Activated CD8-positive, alpha-beta T cell treated with anti-CD3 and anti-CD28 coated beads for 36 hours (primary cell): ENCODE data around the gene SHROOM2. TPM values are rescaled to one million over a fixed set of nuclear protein-coding genes. Genes with fewer than 3 reads are reported as not detected.

Experiments used
- ATAC-seq: fragments of 200-7000 bp; cut with Tn5 transposase; one replicate; pipeline ENCODE4 v1.10.0; 2021; ENCODE audit warnings: mild to moderate bottlenecking, moderate library complexity
- CTCF ChIA-PET: fragments of 350-600 bp; sonication (Branson Sonifier 250); formaldehyde crosslinking; loops from one replicate; lab custom pipeline; 2021; ENCODE audit warnings: antibody characterized with exemption; lab: Charles Lee
- POLR2A ChIA-PET: fragments of 350-600 bp; sonication (Branson Sonifier 250); formaldehyde crosslinking; loops from one replicate; lab custom pipeline; 2021; ENCODE audit warnings: antibody characterized with exemption; lab: Charles Lee
- DNase-seq: peaks from one replicate; pipeline ENCODE4 v3.0.0-alpha.2; 2020
- H3K27ac Mint-ChIP-seq: one replicate; pipeline ENCODE4 v1.8.0; 2021; ENCODE audit warnings: mild to moderate bottlenecking, mixed read lengths
- H3K27me3 Mint-ChIP-seq: one replicate; pipeline ENCODE4 v1.8.0; 2021; ENCODE audit warnings: mixed read lengths
- H3K36me3 Mint-ChIP-seq: one replicate; pipeline ENCODE4 v1.8.0; 2021; ENCODE audit warnings: low read depth, mixed read lengths
- H3K4me1 Mint-ChIP-seq: one replicate; pipeline ENCODE4 v1.8.0; 2021; ENCODE audit warnings: low read depth, mixed read lengths
- H3K4me3 Mint-ChIP-seq: one replicate; pipeline ENCODE4 v1.8.0; 2021; ENCODE audit warnings: mild to moderate bottlenecking, moderate library complexity, mixed read lengths
- H3K9me3 Mint-ChIP-seq: one replicate; pipeline ENCODE4 v1.8.0; 2021; ENCODE audit warnings: mixed read lengths
- CTCF ChIP-seq: fragments of 200-600 bp; IDR thresholded peaks from one replicate; pipeline ENCODE4 v1.8.0; 2022; ENCODE audit warnings: antibody characterized with exemption, mild to moderate bottlenecking
- intact Hi-C: fragments of 100-400 bp; cut with micrococcal nuclease; formaldehyde crosslinking; loops from one replicate; pipeline ENCODE4 v1.10.0; 2022
- total RNA-seq, 2 experiments: library from RNA; stranded (reverse); gene quantifications; one replicate each; pipeline ENCODE4 v1.2.3, GENCODE V29; 2021

SHROOM2 gene
- total RNA-seq, 2 experiments from 2014 or later, result not detected

GRCh38 chrX:9821572-9821971, 35.3 kb downstream of the SHROOM2 start:
- CTCF ChIA-PET, result no interaction called here

GRCh38 chrX:9824554-9824953, 38.3 kb downstream of the SHROOM2 start:
- no peaks in the 10 kb centered on the region for H3K9me3 Mint-ChIP-seq
- intact Hi-C loops, result no loop called here
- CTCF ChIA-PET, result no interaction called here
- no peak for ATAC-seq
- H3K27me3 Mint-ChIP-seq, result peaks cover 9% of the 10 kb centered on the region
- H3K27ac Mint-ChIP-seq, result no peak overlapping the region
- no peaks in the 10 kb centered on the region for H3K36me3 Mint-ChIP-seq
- POLR2A ChIA-PET, result no interaction called here
- H3K4me1 Mint-ChIP-seq, result peaks cover 3% of the 10 kb centered on the region
- no peak for DNase-seq
- no peak overlapping the region for H3K4me3 Mint-ChIP-seq
- no peak for TF ChIP-seq CTCF

More at GRCh38 chrX:9821572-9821971, 35.3 kb downstream of the SHROOM2 start:
- no peak overlapping the region for H3K4me3 Mint-ChIP-seq
- DNase-seq (no peak), ATAC-seq (no peak)
- no peaks in the 10 kb centered on the region for H3K4me1 Mint-ChIP-seq
- no peaks in the 10 kb centered on the region for H3K36me3 Mint-ChIP-seq
- no peak for TF ChIP-seq CTCF
- POLR2A ChIA-PET, result no interaction called here
- intact Hi-C loops, result no loop called here
- H3K27me3 Mint-ChIP-seq, result peaks cover 10% of the 10 kb centered on the region
- H3K9me3 Mint-ChIP-seq, result no peaks in the 10 kb centered on the region
- H3K27ac Mint-ChIP-seq, result no peak overlapping the region

GRCh38 chrX:9825129-9825790, 39.0 kb downstream of the SHROOM2 start:
- no peak for DNase-seq
- ATAC-seq, result no peak
- Mint-ChIP-seq H3K4me1 (peaks cover 8% of the 10 kb centered on the region), H3K27ac (no peak overlapping the region), H3K4me3 (no peak overlapping the region), H3K9me3 (no peaks in the 10 kb centered on the region), H3K27me3 (peaks cover 9% of the 10 kb centered on the region), H3K36me3 (no peaks in the 10 kb centered on the region)
- intact Hi-C loops, result no loop called here
- ChIA-PET CTCF (no interaction called here), POLR2A (no interaction called here)
- TF ChIP-seq CTCF, result no peak

- DNase-seq (no peak), ATAC-seq (no peak)
- Mint-ChIP-seq H3K27me3 (peaks cover 9% of the 10 kb centered on the region), H3K4me1 (peaks cover 8% of the 10 kb centered on the region), H3K4me3 (no peak overlapping the region), H3K9me3 (no peaks in the 10 kb centered on the region), H3K27ac (no peak overlapping the region), H3K36me3 (no peaks in the 10 kb centered on the region)
- no peak for TF ChIP-seq CTCF
- CTCF ChIA-PET, result no interaction called here
- intact Hi-C loops, result no loop called here
- POLR2A ChIA-PET, result interaction anchor here (0.6 kb wide), 1 partner anchor 131 kb away, joined by 4 read pairs; no protein-coding TSS in a partner anchor
Observed at GRCh38 chrX:9825966-9826365, 39.7 kb downstream of the SHROOM2 start.

GRCh38 chrX:9829308-9830267, 43.4 kb downstream of the SHROOM2 start:
- intact Hi-C loops, result no loop called here
- Mint-ChIP-seq H3K36me3 (no peaks in the 10 kb centered on the region), H3K27ac (no peak overlapping the region), H3K4me3 (no peak overlapping the region), H3K27me3 (peaks cover 9% of the 10 kb centered on the region), H3K4me1 (peaks cover 10% of the 10 kb centered on the region), H3K9me3 (no peaks in the 10 kb centered on the region)
- ATAC-seq (peak; percentile 88), DNase-seq (peak; percentile 57)
- CTCF ChIA-PET, result no interaction called here
- TF ChIP-seq CTCF, result no peak
- POLR2A ChIA-PET, result no interaction called here
